Measurements from ENCODE around the gene SPDYE8.
"Not testable (repeated sequence)": the region's sequence is repeated elsewhere in the genome, so short reads cannot be mapped to it uniquely, and the experiment has no call there.

SPDYE8 gene

GRCh38 chr7:73029666-73030065 lies at the start of gene SPDYE8:
Gene SPDYE8, minus strand, starts transcription at chr7:73029766. Its CDS starts 1,800 bp downstream, at chr7:73027966.
- DNase-seq: not testable (repeated sequence)

GRCh38 chr7:73057811-73058210 lies 28.2 kb upstream of the SPDYE8 start, which contains the start of gene SPDYE11:
Gene SPDYE11, minus strand, starts transcription at chr7:73057911. Its CDS starts 1,800 bp downstream, at chr7:73056111.
- DNase-seq: not testable (repeated sequence)

- DNase-seq: not testable (repeated sequence)
Observed at GRCh38 chr7:73006491-73006890, 23.1 kb downstream of the SPDYE8 start.

GRCh38 chr7:73005693-73006447 lies 23.7 kb downstream of the SPDYE8 start:
- peak; percentile 89 for DNase-seq

GRCh38 chr7:73005356-73005692 lies 24.2 kb downstream of the SPDYE8 start:
- DNase-seq: peak; percentile 73

- not testable (repeated sequence) for DNase-seq
Observed at GRCh38 chr7:72997887-72998468, 31.6 kb downstream of the SPDYE8 start.

GRCh38 chr7:72997447-72997846 lies 32.1 kb downstream of the SPDYE8 start:
- DNase-seq: not testable (repeated sequence)

GRCh38 chr7:72995484-72995883 lies 34.1 kb downstream of the SPDYE8 start:
- DNase-seq: not testable (repeated sequence)

- not testable (repeated sequence) for DNase-seq
Observed at GRCh38 chr7:72990146-72990913, 39.2 kb downstream of the SPDYE8 start.

- DNase-seq: not testable (repeated sequence)
Observed at GRCh38 chr7:72982084-72982483, 47.5 kb downstream of the SPDYE8 start.

GRCh38 chr7:72980382-72980781 lies 49.2 kb downstream of the SPDYE8 start:
- DNase-seq: not testable (repeated sequence)

GRCh38 chr7:72976434-72976833 lies 53.1 kb downstream of the SPDYE8 start:
- not testable (repeated sequence) for DNase-seq

- DNase-seq: not testable (repeated sequence)
Observed at GRCh38 chr7:72975656-72976286, 53.8 kb downstream of the SPDYE8 start.

GRCh38 chr7:72974781-72975180 lies 54.8 kb downstream of the SPDYE8 start:
- DNase-seq: not testable (repeated sequence)

GRCh38 chr7:72971505-72971904 lies 58.1 kb downstream of the SPDYE8 start:
- DNase-seq: not testable (repeated sequence)
